Upper lobe of left lung (tissue), 6 donors: ENCODE data around the gene UBASH3B. TPM values are rescaled to one million over a fixed set of nuclear protein-coding genes. Genes with fewer than 3 reads are reported as not detected.

Experiments used
- ATAC-seq, 2 donors: fragments of 200-7000 bp; cut with Tn5 transposase; one replicate each; pipeline ENCODE4 v1.9.1; 2022; ENCODE audit warnings: mild to moderate bottlenecking in 2 of 2, moderate library complexity in 2 of 2; ENCODE audit not compliant: low FRiP score in 2 of 2
- DNase-seq, 2 donors: peaks; one replicate each; pipeline ENCODE4 v3.0.0-alpha.2; 2019 to 2020
- H3K27ac ChIP-seq, 4 donors: fragments of 200-600 bp; sonication (generic); one replicate each; pipeline ENCODE4 v1.5.1; 2016 to 2019
- H3K27me3 ChIP-seq, 4 donors: fragments of 200-600 bp; sonication (generic); one replicate each; pipeline ENCODE4 v1.5.1; 2017 to 2019
- H3K36me3 ChIP-seq, 4 donors: fragments of 200-600 bp; sonication (generic); one replicate each; pipeline ENCODE4 v1.5.1; 2016 to 2019
- H3K4me1 ChIP-seq, 4 donors: fragments of 200-600 bp; sonication (generic); one replicate each; pipeline ENCODE4 v1.5.1; 2018 to 2019
- H3K4me3 ChIP-seq, 4 donors: fragments of 200-600 bp; sonication (generic); one replicate each; pipeline ENCODE4 v1.5.1; 2017 to 2019; ENCODE audit warnings: mild to moderate bottlenecking in 2 of 4, moderate library complexity in 1 of 4
- H3K9me3 ChIP-seq, 4 donors: fragments of 200-600 bp; sonication (generic); one replicate each; pipeline ENCODE4 v1.5.1; 2018 to 2019
- EP300 ChIP-seq, 4 donors: sonication (generic); formaldehyde crosslinking; IDR thresholded peaks; one replicate each; pipeline ENCODE4 v1.5.1; 2017; ENCODE audit warnings: antibody characterized with exemption in 4 of 4, control low read depth in 2 of 4
- POLR2A ChIP-seq, 4 donors: fragments of 450-650 bp; IDR thresholded peaks; one replicate each; pipeline ENCODE4 v1.5.1; 2016 to 2017; ENCODE audit warnings: antibody characterized with exemption in 4 of 4, mild to moderate bottlenecking in 2 of 4
- POLR2AphosphoS5 ChIP-seq, 2 donors: sonication (generic); formaldehyde crosslinking; IDR thresholded peaks; one replicate each; pipeline ENCODE4 v1.5.1; 2017; ENCODE audit warnings: antibody characterized with exemption in 2 of 2
- WGBS, 2 donors: methylation state at CpG; one replicate each; pipeline ENCODE4 v1.1.5; 2017 to 2018; 5-methylcytosine and 5-hydroxymethylcytosine counted together
- total RNA-seq, 6 donors: library from RNA; depleted of rRNA in 4 of 6; stranded (reverse); fragments of >200 nt in 4 of 6; gene quantifications; one replicate each; pipeline versions ENCODE4 v1.1.0 to v1.2.1, GENCODE V29; 2016 to 2021
- TF ChIP-seq, protein P1 (sequence below), 6 experiments: fragments of 450-650 bp in 4 of 6; fragments of 200-600 bp in 2 of 6; sonication (generic) in 2 of 6; IDR thresholded peaks; one replicate each; pipeline ENCODE4 v1.5.1; 2016 to 2019; ENCODE audit warnings: antibody characterized with exemption in 6 of 6
- donor health status: DM: no; HTN: no; CAD: no; lungs with moderate emphysema.
- donor health status: DM: no; HTN: yes; CAD: no; lungs with severe emphysema.

UBASH3B gene
- total RNA-seq, 6 donors from 2014 or later = 24.0 to 54.2 (median 40.4) TPM

DNA sequence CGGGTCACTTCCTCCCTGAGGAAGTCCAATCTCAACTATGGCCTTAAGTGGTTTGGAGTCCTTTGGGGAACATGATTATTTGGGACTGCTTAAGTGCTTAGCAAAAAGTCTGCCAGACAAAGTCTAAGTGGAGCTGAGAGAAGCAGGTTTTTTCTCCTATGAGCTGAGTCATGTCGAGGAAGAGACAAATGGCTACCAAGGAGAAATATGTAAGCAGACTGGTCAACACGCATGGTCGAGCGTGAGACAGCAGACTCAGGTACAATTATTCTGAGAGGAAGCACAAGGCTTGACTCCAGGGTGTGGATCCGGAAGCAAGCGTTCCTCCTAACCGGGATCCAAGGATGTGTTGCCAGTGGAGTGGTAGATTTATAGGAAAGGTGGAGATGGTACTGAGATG lies 30.6 kb downstream of the UBASH3B start:
- H3K27ac ChIP-seq = no peak overlapping the region
- H3K9me3 ChIP-seq = no peaks in the 10 kb centered on the region
- peaks cover 0 to 8% (median 4%) of the 10 kb centered on the region in 4 donors for H3K4me1 ChIP-seq
- no peak overlapping the region for H3K4me3 ChIP-seq
- TF ChIP-seq EP300 (IDR thresholded peaks at IDR 0.05) (no peak), POLR2AphosphoS5 (IDR thresholded peaks at IDR 0.05) (no peak)
- TF ChIP-seq, protein P1, sequence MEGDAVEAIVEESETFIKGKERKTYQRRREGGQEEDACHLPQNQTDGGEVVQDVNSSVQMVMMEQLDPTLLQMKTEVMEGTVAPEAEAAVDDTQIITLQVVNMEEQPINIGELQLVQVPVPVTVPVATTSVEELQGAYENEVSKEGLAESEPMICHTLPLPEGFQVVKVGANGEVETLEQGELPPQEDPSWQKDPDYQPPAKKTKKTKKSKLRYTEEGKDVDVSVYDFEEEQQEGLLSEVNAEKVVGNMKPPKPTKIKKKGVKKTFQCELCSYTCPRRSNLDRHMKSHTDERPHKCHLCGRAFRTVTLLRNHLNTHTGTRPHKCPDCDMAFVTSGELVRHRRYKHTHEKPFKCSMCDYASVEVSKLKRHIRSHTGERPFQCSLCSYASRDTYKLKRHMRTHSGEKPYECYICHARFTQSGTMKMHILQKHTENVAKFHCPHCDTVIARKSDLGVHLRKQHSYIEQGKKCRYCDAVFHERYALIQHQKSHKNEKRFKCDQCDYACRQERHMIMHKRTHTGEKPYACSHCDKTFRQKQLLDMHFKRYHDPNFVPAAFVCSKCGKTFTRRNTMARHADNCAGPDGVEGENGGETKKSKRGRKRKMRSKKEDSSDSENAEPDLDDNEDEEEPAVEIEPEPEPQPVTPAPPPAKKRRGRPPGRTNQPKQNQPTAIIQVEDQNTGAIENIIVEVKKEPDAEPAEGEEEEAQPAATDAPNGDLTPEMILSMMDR (IDR thresholded peaks at IDR 0.05) = no peak
- ATAC-seq (no peak), DNase-seq (no peak)
- no peaks in the 10 kb centered on the region for H3K27me3 ChIP-seq
- WGBS, 2 donors = 72 to 81% methylated on average over 8 of the region's 8 CpGs
- H3K36me3 ChIP-seq = no peaks in the 10 kb centered on the region

DNA sequence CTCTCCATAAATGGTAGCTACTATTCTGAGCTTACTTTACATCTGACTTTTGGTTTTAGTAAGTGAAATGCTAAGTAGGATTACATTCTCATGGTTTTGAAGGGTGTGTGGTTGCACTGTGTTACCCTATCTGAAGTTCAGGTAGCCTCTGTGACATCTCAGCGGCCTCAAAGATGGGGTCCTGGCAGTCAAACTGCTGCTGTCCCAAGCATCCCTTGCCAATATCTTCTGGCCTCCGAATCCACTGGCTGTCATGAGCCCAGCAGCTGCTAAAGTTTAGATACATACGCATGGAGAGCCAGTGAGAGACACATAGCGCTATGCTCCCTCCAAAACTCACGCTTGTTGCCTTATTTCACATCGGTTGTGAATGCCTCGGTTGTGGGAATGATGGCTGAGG lies 34.9 kb downstream of the UBASH3B start:
- Histone ChIP-seq H3K9me3 (no peaks in the 10 kb centered on the region), H3K27me3 (no peaks in the 10 kb centered on the region), H3K4me3 (no peak overlapping the region), H3K4me1 (peaks cover 4 to 18% (median 11%) of the 10 kb centered on the region in 4 donors), H3K36me3 (no peaks in the 10 kb centered on the region), H3K27ac (peak overlapping the region; percentile 52 to 74 (median 71))
- ATAC-seq (no peak), DNase-seq (no peak)
- 75 to 89% methylated on average over 7 of the region's 7 CpGs for WGBS, 2 donors
- TF ChIP-seq, protein P1 (IDR thresholded peaks at IDR 0.05) = no peak
- TF ChIP-seq POLR2AphosphoS5 (IDR thresholded peaks at IDR 0.05) (no peak), POLR2A (IDR thresholded peaks at IDR 0.05) (no peak), EP300 (IDR thresholded peaks at IDR 0.05) (no peak)

DNA sequence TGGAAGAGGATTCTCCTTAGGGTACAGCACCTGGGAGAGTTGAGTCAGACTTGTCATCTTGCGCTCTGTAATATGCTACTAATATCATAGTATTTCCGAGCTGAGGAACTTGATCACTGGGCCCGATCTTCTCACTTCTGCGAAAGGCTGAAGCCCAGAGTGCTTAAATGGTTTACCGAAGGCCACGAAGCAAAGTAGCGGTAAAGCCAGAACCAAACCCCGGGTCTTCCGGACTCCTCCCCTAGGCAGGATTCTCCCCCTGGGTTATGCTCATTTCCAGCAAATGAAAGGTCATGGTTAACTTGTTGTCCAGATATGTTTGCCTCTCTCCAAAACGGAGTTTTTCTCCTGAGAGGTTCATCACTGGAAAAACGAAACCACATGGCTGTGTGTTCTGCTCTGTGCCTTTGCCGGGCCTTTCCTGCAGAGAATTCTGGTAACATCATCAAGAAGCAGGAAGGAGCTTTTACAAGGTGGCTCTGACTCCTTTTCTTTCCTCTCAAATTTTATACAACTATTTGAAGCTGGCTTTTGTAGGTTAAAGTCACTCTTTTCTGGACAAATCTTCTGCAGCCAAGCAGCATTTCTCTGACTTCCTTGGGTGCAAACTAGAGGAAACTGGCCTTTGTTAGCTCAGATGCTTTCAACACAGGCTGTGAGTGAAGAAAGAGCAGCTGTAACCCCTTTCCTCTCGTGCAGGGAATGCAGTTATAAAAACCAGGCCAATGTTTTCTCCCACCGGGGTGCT lies 35.5 kb downstream of the UBASH3B start:
- WGBS, 2 donors = 57 to 60% methylated on average over 14 of the region's 14 CpGs
- peak overlapping the region in 2 of 4 donors; percentile 11 to 13 for H3K4me3 ChIP-seq
- H3K27me3 ChIP-seq = no peaks in the 10 kb centered on the region
- H3K27ac ChIP-seq = peak overlapping the region; percentile 52 to 74 (median 71)
- no peaks in the 10 kb centered on the region for H3K9me3 ChIP-seq
- no peak for DNase-seq
- H3K4me1 ChIP-seq = peaks cover 4 to 18% (median 11%) of the 10 kb centered on the region in 4 donors
- TF ChIP-seq EP300 (IDR thresholded peaks at IDR 0.05) (no peak), POLR2AphosphoS5 (IDR thresholded peaks at IDR 0.05) (no peak), POLR2A (IDR thresholded peaks at IDR 0.05) (no peak)
- TF ChIP-seq, protein P1 (IDR thresholded peaks at IDR 0.05) = no peak
- H3K36me3 ChIP-seq = no peaks in the 10 kb centered on the region
- peak in 1 of 2 donors; percentile 60 for ATAC-seq

DNA sequence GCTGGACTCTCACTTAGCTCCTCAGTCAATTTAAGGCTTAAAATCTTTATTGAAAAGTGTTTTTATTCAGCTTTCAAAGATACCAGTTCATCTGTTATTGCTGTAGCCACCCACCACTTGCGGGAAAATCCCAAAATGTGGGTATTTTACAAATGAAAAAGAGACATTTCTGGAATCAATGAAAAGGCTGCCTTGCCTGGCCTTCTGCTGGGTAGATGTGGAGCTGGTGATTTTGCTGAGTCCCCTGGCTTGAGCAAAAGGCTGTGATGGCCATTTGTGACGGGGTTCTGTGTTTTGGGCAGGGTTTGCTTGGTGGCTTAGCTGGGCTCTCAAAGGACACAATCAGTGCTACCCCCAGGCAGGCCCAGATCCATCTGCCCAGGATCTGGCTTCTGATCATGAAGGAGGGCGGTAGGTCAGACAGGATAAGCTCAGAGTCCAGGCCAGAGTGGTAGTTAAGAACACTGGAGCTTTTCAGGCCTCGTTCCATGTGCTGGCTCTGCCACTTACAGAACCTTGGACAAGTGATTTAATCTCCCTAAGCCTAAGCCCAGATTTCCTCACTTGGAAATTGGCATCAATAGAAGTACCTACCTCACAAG lies 36.1 kb downstream of the UBASH3B start:
- no peak for TF ChIP-seq POLR2A (IDR thresholded peaks at IDR 0.05)
- TF ChIP-seq EP300 (IDR thresholded peaks at IDR 0.05) = no peak
- TF ChIP-seq POLR2AphosphoS5 (IDR thresholded peaks at IDR 0.05) = no peak
- TF ChIP-seq, protein P1 (IDR thresholded peaks at IDR 0.05) = no peak
- no peaks in the 10 kb centered on the region for H3K36me3 ChIP-seq
- ATAC-seq (peak in 1 of 2 donors; percentile 16), DNase-seq (no peak)
- no peaks in the 10 kb centered on the region for H3K27me3 ChIP-seq
- H3K9me3 ChIP-seq = no peaks in the 10 kb centered on the region
- peak overlapping the region; percentile 61 to 74 (median 71) for H3K27ac ChIP-seq
- 88% methylated on average over 2 to 4 of the region's 4 CpGs for WGBS, 2 donors
- no peak overlapping the region for H3K4me3 ChIP-seq
- H3K4me1 ChIP-seq = peaks cover 4 to 19% (median 12%) of the 10 kb centered on the region in 4 donors
